Smooth muscle cell (in vitro differentiated cells): ENCODE results near the gene COL15A1. TPM values are rescaled to one million over a fixed set of nuclear protein-coding genes. Genes with fewer than 3 reads are reported as not detected.

Experiments
- DNase-seq: peaks from one replicate; lab custom pipeline; 2025; ENCODE audit not compliant: unreplicated experiment; lab: John Stamatoyannopoulos, UW
- H2AFZ ChIP-seq: fragments of 200-600 bp; sonication (generic); 2 replicates; pipeline ENCODE4 v1.6.0; 2016; ENCODE audit warnings: antibody characterized with exemption, low read depth, mild to moderate bottlenecking
- H3F3A ChIP-seq: fragments of 200-600 bp; sonication (generic); 2 replicates; pipeline ENCODE4 v1.6.0; 2017; ENCODE audit warnings: antibody characterized with exemption, low read depth
- H3K27ac ChIP-seq: fragments of 200-600 bp; sonication (generic); 2 replicates; pipeline ENCODE4 v1.5.1; 2016; ENCODE audit warnings: low read depth, mild to moderate bottlenecking
- H3K27me3 ChIP-seq: fragments of 200-600 bp; sonication (generic); 2 replicates; pipeline ENCODE4 v1.6.1; 2016; ENCODE audit warnings: low read depth, mild to moderate bottlenecking
- H3K36me3 ChIP-seq: fragments of 200-600 bp; sonication (generic); 2 replicates; pipeline ENCODE4 v1.5.1; 2016; ENCODE audit warnings: low read depth
- H3K4me1 ChIP-seq: fragments of 200-600 bp; sonication (generic); 2 replicates; pipeline ENCODE4 v1.5.1; 2016; ENCODE audit warnings: low read depth
- H3K4me2 ChIP-seq: fragments of 200-600 bp; sonication (generic); 2 replicates; pipeline ENCODE4 v1.6.0; 2016; ENCODE audit warnings: mild to moderate bottlenecking
- H3K4me3 ChIP-seq: fragments of 200-600 bp; sonication (generic); 2 replicates; pipeline ENCODE4 v1.5.1; 2016; ENCODE audit warnings: mild to moderate bottlenecking
- H3K79me2 ChIP-seq: fragments of 200-600 bp; sonication (generic); 2 replicates; pipeline ENCODE4 v1.6.0; 2016; ENCODE audit warnings: low read depth, mild to moderate bottlenecking
- H3K9ac ChIP-seq: fragments of 200-600 bp; sonication (generic); 2 replicates; pipeline ENCODE4 v1.6.0; 2016; ENCODE audit warnings: low read depth
- H3K9me3 ChIP-seq: fragments of 200-600 bp; sonication (generic); replicated peaks from 2 replicates; pipeline ENCODE4 v1.5.1; 2016; ENCODE audit warnings: low read depth
- H4K20me1 ChIP-seq: fragments of 200-600 bp; sonication (generic); 2 replicates; pipeline ENCODE4 v1.6.0; 2016; ENCODE audit warnings: low read depth
- WGBS: methylation state at CpG from one replicate; pipeline ENCODE4 v1.1.7; 2016; ENCODE audit warnings: low lambda C conversion rate; 5-methylcytosine and 5-hydroxymethylcytosine counted together
- polyA plus RNA-seq: library from polyadenylated mRNA; unstranded; fragments of >200 nt; fragmentation: Nextera tagmentation; extraction: Ambion mirVana; gene quantifications from 2 replicates; pipeline ENCODE4 v1.2.1, GENCODE V29; 2016
- total RNA-seq: library from RNA; depleted of rRNA; stranded (reverse); fragments of >200 nt; gene quantifications from 2 replicates; pipeline ENCODE4 v1.2.3, GENCODE V29; 2014
- TF ChIP-seq, protein P1 (sequence below): fragments of 200-600 bp; sonication (generic); IDR thresholded peaks from 2 replicates; pipeline ENCODE4 v1.5.1; 2017; ENCODE audit warnings: borderline replicate concordance, mild to moderate bottlenecking, antibody characterized with exemption; ENCODE audit not compliant: insufficient read depth, poor library complexity, severe bottlenecking

Gene COL15A1
- total and polyA plus RNA-seq, 2 experiments from 2014 or later = 222 to 293 TPM

DNA sequence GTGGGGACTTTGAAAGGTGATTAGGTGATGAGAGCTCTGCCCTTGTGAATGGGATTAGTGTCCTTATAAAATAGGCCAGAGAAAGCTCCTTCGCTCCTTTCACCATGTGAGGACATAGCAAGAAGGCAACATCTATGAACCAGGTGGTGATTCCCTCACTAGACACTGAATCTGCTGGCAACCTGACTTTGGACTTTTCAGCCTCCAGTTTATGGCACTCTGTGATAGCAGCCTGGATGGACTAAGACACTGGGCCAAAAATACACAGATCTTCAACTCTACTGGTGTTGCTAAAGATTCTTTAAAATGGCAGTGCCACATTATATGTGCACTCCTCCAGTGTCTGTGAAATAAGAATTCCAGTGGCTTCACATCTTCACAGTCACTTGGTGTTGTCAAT, 41.2 kb upstream of the COL15A1 start:
- no peak for DNase-seq
- Histone ChIP-seq H3K9me3 (no peaks in the 10 kb centered on the region), H2AFZ (no peak overlapping the region), H3K79me2 (no peaks in the 10 kb centered on the region), H3K36me3 (no peaks in the 10 kb centered on the region), H4K20me1 (no peaks in the 10 kb centered on the region), H3K9ac (no peak overlapping the region), H3K27ac (no peak overlapping the region), H3K4me2 (no peak overlapping the region), H3K4me3 (no peak overlapping the region), H3K4me1 (no peaks in the 10 kb centered on the region), H3K27me3 (no peaks in the 10 kb centered on the region), H3F3A (peaks cover 33% of the 10 kb centered on the region)
- 100% methylated on average over 1 of the region's 1 CpG for WGBS
- TF ChIP-seq, protein P1, sequence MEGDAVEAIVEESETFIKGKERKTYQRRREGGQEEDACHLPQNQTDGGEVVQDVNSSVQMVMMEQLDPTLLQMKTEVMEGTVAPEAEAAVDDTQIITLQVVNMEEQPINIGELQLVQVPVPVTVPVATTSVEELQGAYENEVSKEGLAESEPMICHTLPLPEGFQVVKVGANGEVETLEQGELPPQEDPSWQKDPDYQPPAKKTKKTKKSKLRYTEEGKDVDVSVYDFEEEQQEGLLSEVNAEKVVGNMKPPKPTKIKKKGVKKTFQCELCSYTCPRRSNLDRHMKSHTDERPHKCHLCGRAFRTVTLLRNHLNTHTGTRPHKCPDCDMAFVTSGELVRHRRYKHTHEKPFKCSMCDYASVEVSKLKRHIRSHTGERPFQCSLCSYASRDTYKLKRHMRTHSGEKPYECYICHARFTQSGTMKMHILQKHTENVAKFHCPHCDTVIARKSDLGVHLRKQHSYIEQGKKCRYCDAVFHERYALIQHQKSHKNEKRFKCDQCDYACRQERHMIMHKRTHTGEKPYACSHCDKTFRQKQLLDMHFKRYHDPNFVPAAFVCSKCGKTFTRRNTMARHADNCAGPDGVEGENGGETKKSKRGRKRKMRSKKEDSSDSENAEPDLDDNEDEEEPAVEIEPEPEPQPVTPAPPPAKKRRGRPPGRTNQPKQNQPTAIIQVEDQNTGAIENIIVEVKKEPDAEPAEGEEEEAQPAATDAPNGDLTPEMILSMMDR = no peak

DNA sequence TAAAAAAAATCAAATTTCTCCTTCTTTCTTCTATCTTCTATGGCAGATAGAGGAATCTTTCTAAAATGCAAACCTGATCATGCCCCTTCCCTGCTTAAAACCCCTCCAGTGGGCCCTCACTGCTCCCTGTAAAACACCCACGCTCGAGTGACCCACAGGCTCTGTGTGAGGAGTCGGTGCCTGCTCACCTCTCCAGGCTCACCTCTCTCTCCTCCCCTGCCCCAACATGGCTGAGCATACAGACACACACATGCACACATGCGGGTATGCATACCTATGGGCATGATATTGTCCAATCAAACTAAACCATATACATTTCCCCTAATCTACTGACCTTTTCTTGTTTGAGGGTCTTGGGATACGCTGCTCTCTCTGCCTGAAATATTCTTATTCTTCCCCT, 40.8 kb upstream of the COL15A1 start:
- no peaks in the 10 kb centered on the region for H3K9me3 ChIP-seq
- no peaks in the 10 kb centered on the region for H4K20me1 ChIP-seq
- peaks cover 34% of the 10 kb centered on the region for H3F3A ChIP-seq
- no peak overlapping the region for H3K4me3 ChIP-seq
- no peak overlapping the region for H3K9ac ChIP-seq
- H2AFZ ChIP-seq = no peak overlapping the region
- H3K4me1 ChIP-seq = no peaks in the 10 kb centered on the region
- no peak for DNase-seq
- no peaks in the 10 kb centered on the region for H3K27me3 ChIP-seq
- no peaks in the 10 kb centered on the region for H3K36me3 ChIP-seq
- no peak overlapping the region for H3K27ac ChIP-seq
- TF ChIP-seq, protein P1 = no peak
- H3K4me2 ChIP-seq = no peak overlapping the region
- no peaks in the 10 kb centered on the region for H3K79me2 ChIP-seq
- WGBS = 88% methylated on average over 5 of the region's 5 CpGs

- Histone ChIP-seq H3K4me3 (no peak overlapping the region), H3K27ac (no peak overlapping the region), H3K79me2 (no peaks in the 10 kb centered on the region), H3K4me1 (no peaks in the 10 kb centered on the region), H2AFZ (no peak overlapping the region), H3K4me2 (no peak overlapping the region), H3F3A (peaks cover 33% of the 10 kb centered on the region), H4K20me1 (no peaks in the 10 kb centered on the region), H3K9ac (no peak overlapping the region), H3K27me3 (no peaks in the 10 kb centered on the region), H3K36me3 (no peaks in the 10 kb centered on the region), H3K9me3 (no peaks in the 10 kb centered on the region)
- no peak for DNase-seq
- TF ChIP-seq, protein P1 = no peak
- WGBS = 93% methylated on average over 8 of the region's 8 CpGs
These were observed 39.7 kb upstream of the COL15A1 start for GRCh38 chr9:98903961-98904411.

DNA sequence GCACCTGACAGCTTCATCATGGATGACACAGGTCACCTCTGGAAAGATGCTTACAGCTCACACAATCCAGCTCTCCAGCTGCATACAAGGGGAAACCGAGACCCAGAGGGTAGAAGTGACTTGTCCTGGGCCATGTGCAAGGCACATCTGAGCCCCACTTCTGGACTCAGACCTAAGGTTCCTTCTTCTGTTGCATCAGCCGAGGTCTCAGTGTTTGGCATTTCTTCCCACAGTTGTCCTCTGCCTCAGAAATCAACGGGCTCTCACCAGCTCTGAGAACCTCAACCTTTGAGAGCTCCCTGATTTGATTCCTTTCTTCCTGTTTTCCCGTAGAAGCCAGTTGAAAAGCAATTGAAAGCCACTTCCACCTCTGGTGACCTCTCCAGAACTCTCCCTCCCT, 38.7 kb upstream of the COL15A1 start:
- Histone ChIP-seq H2AFZ (no peak overlapping the region), H3K4me3 (no peak overlapping the region), H3K79me2 (no peaks in the 10 kb centered on the region), H3K27ac (no peak overlapping the region), H3K9ac (no peak overlapping the region), H4K20me1 (no peaks in the 10 kb centered on the region), H3K9me3 (no peaks in the 10 kb centered on the region), H3K4me1 (no peaks in the 10 kb centered on the region), H3K4me2 (no peak overlapping the region), H3K27me3 (no peaks in the 10 kb centered on the region), H3K36me3 (no peaks in the 10 kb centered on the region), H3F3A (peaks cover 34% of the 10 kb centered on the region)
- WGBS = 94% methylated on average over 4 of the region's 4 CpGs
- TF ChIP-seq, protein P1 = no peak
- no peak for DNase-seq
